ENCODE data around the gene SLC12A9.
"Not testable (repeated sequence)": the region's sequence is repeated elsewhere in the genome, so short reads cannot be mapped to it uniquely, and the experiment has no call there.

SLC12A9 gene

GRCh38 chr7:100894860-100895700 is 42.6 kb downstream of the SLC12A9 start:
- DNase-seq (ENCODE audit: low read depth in 1 of 2, low spot score in 1 of 2) = no peak

- no peak for DNase-seq (ENCODE audit: low read depth in 1 of 2, low spot score in 1 of 2)
These were observed 43.1 kb downstream of the SLC12A9 start, which contains the start of gene ACHE for GRCh38 chr7:100895701-100895955. ACHE (minus strand) TSS chr7:100895888; CDS start chr7:100894232, 1,656 bp downstream.

GRCh38 chr7:100895956-100896731 is 43.6 kb downstream of the SLC12A9 start:
- DNase-seq (ENCODE audit: low read depth in 1 of 2, low spot score in 1 of 2) = no peak

- no peak for DNase-seq (ENCODE audit: low read depth in 1 of 2, low spot score in 1 of 2)
These were observed 44.5 kb downstream of the SLC12A9 start for GRCh38 chr7:100896732-100897608.

- no peak for DNase-seq (ENCODE audit: low read depth in 1 of 2, low spot score in 1 of 2)
These were observed 45.4 kb downstream of the SLC12A9 start for GRCh38 chr7:100897772-100898454.

GRCh38 chr7:100899432-100899831 is 46.9 kb downstream of the SLC12A9 start:
- no peak for DNase-seq (ENCODE audit: low read depth in 1 of 2, low spot score in 1 of 2)

GRCh38 chr7:100900978-100901377 is 48.5 kb downstream of the SLC12A9 start:
- no peak for DNase-seq (ENCODE audit: low read depth in 1 of 2, low spot score in 1 of 2)

GRCh38 chr7:100901921-100902332 is 49.4 kb downstream of the SLC12A9 start:
- no peak for DNase-seq (ENCODE audit: low read depth in 1 of 2, low spot score in 1 of 2)

- DNase-seq (ENCODE audit: low read depth in 1 of 2, low spot score in 1 of 2) = no peak
These were observed 50.1 kb downstream of the SLC12A9 start for GRCh38 chr7:100902638-100903037.

- DNase-seq (ENCODE audit: low read depth in 1 of 2, low spot score in 1 of 2) = no peak
These were observed 56.0 kb downstream of the SLC12A9 start for GRCh38 chr7:100908512-100908911.

GRCh38 chr7:100910443-100910842 is 57.9 kb downstream of the SLC12A9 start:
- DNase-seq (ENCODE audit: low read depth in 1 of 2, low spot score in 1 of 2) = not testable (repeated sequence)

- DNase-seq (ENCODE audit: low read depth in 1 of 2, low spot score in 1 of 2) = no peak
These were observed 59.0 kb downstream of the SLC12A9 start for GRCh38 chr7:100911484-100911883.

GRCh38 chr7:100914208-100914878 is 61.8 kb downstream of the SLC12A9 start:
- no peak for DNase-seq (ENCODE audit: low read depth in 1 of 2, low spot score in 1 of 2)

GRCh38 chr7:100914879-100915447 is 62.5 kb downstream of the SLC12A9 start:
- no peak for DNase-seq (ENCODE audit: low read depth in 1 of 2, low spot score in 1 of 2)
